HG03159 (cell line): ENCODE data around the gene PDXDC1.
"Not testable (repeated sequence)": the region's sequence is repeated elsewhere in the genome, so short reads cannot be mapped to it uniquely, and the experiment has no call there.

Source experiments
- ATAC-seq: cut with Tn5 transposase; IDR thresholded peaks from one replicate; pipeline ENCODE4 v1.9.1; 2021; ENCODE audit warnings: mild to moderate bottlenecking, moderate library complexity; ENCODE audit not compliant: unreplicated experiment

The PDXDC1 gene

GRCh38 chr16:15034266-15035162 lies 59.7 kb downstream of the PDXDC1 start:
- ATAC-seq: no peak

- ATAC-seq: no peak
These were observed 60.4 kb downstream of the PDXDC1 start for GRCh38 chr16:15035163-15035729.

GRCh38 chr16:15037003-15037402 lies 62.2 kb downstream of the PDXDC1 start:
- no peak for ATAC-seq

- no peak for ATAC-seq
These were observed 62.9 kb downstream of the PDXDC1 start for GRCh38 chr16:15037745-15038144.

GRCh38 chr16:15038689-15039088 lies 63.9 kb downstream of the PDXDC1 start:
- ATAC-seq: no peak

GRCh38 chr16:15041271-15042004 lies 66.6 kb downstream of the PDXDC1 start:
- no peak for ATAC-seq

- ATAC-seq: no peak
These were observed 68.5 kb downstream of the PDXDC1 start for GRCh38 chr16:15043344-15043743.

- no peak for ATAC-seq
These were observed 69.5 kb downstream of the PDXDC1 start for GRCh38 chr16:15044286-15044685.

- not testable (repeated sequence) for ATAC-seq
These were observed 70.4 kb downstream of the PDXDC1 start for GRCh38 chr16:15045270-15045669.

- ATAC-seq: no peak
These were observed 72.0 kb downstream of the PDXDC1 start for GRCh38 chr16:15046692-15047376.

- no peak for ATAC-seq
These were observed 74.9 kb downstream of the PDXDC1 start for GRCh38 chr16:15049581-15050180.

GRCh38 chr16:15050440-15050839 lies 75.6 kb downstream of the PDXDC1 start:
- not testable (repeated sequence) for ATAC-seq

GRCh38 chr16:15051387-15051951 lies 76.6 kb downstream of the PDXDC1 start:
- ATAC-seq: no peak

GRCh38 chr16:15052747-15053476 lies 78.1 kb downstream of the PDXDC1 start:
- ATAC-seq: no peak

- ATAC-seq: no peak
These were observed 79.1 kb downstream of the PDXDC1 start for GRCh38 chr16:15053904-15054303.

GRCh38 chr16:15054357-15055140 lies 79.7 kb downstream of the PDXDC1 start:
- no peak for ATAC-seq

- peak; percentile 64 for ATAC-seq
These were observed 80.6 kb downstream of the PDXDC1 start for GRCh38 chr16:15055141-15056053.
